MCF 10A (cell line): ENCODE measurements around the gene LRFN3. TPM values are rescaled to one million over a fixed set of nuclear protein-coding genes. Genes with fewer than 3 reads are reported as not detected.

Source experiments
- BruUV-seq: library from RNA; stranded (reverse); fragments of 400-500 nt; replicated peaks from 2 replicates; lab custom pipeline; 2021; lab: Mats Ljungman, UMichigan
- CTCF ChIA-PET: fragments of 300-600 bp; sonication (Branson Sonifier 250); formaldehyde crosslinking; extraction: SDS; loops from one replicate; lab custom pipeline; 2021; ENCODE audit warnings: antibody characterized with exemption, inconsistent platforms; lab: Yijun Ruan, JAX
- POLR2A ChIA-PET: fragments of 300-600, 350-650 bp; sonication (Branson Sonifier 250); formaldehyde crosslinking; extraction: SDS; loops from one replicate; lab custom pipeline; 2020; ENCODE audit warnings: antibody characterized with exemption, inconsistent platforms; lab: Yijun Ruan, JAX
- DNase-seq: peaks from one replicate; pipeline ENCODE4 v3.0.0-alpha.2; 2018; ENCODE audit not compliant: unreplicated experiment
- H3K27ac Mint-ChIP-seq: one replicate; pipeline ENCODE4 v1.8.0; 2022; ENCODE audit warnings: mild to moderate bottlenecking, low read depth, mixed read lengths; ENCODE audit not compliant: unreplicated experiment
- H3K27me3 Mint-ChIP-seq: one replicate; pipeline ENCODE4 v1.8.0; 2022; ENCODE audit warnings: mixed read lengths; ENCODE audit not compliant: insufficient read depth, unreplicated experiment
- H3K36me3 Mint-ChIP-seq: one replicate; pipeline ENCODE4 v1.8.0; 2022; ENCODE audit warnings: mild to moderate bottlenecking, moderate library complexity, mixed read lengths; ENCODE audit not compliant: insufficient read depth, unreplicated experiment
- H3K4me1 Mint-ChIP-seq: one replicate; pipeline ENCODE4 v1.8.0; 2022; ENCODE audit warnings: mixed read lengths; ENCODE audit not compliant: insufficient read depth, unreplicated experiment
- H3K4me3 Mint-ChIP-seq: one replicate; pipeline ENCODE4 v1.8.0; 2022; ENCODE audit warnings: mild to moderate bottlenecking, moderate library complexity, mixed read lengths; ENCODE audit not compliant: unreplicated experiment
- H3K9me3 Mint-ChIP-seq: one replicate; pipeline ENCODE4 v1.8.0; 2022; ENCODE audit warnings: mixed read lengths; ENCODE audit not compliant: unreplicated experiment
- CTCF ChIP-seq: fragments of 200-600 bp; IDR thresholded peaks from one replicate; pipeline ENCODE4 v1.8.0; 2022; ENCODE audit warnings: antibody characterized with exemption, mild to moderate bottlenecking; ENCODE audit not compliant: unreplicated experiment
- intact Hi-C: fragments of 100-400 bp; cut with micrococcal nuclease; formaldehyde crosslinking; loops from 2 replicates; pipeline ENCODE4 v1.14.1; 2022
- total RNA-seq: library from RNA; stranded (reverse); gene quantifications from 2 replicates; pipeline ENCODE4 v1.2.3, GENCODE V29; 2022

The LRFN3 gene
- total RNA-seq, 1 experiment from 2014 or later, result 7.4 TPM

- Mint-ChIP-seq H3K27me3 (no peaks in the 10 kb centered on the region), H3K4me1 (peaks cover 8% of the 10 kb centered on the region), H3K4me3 (no peak overlapping the region), H3K9me3 (no peaks in the 10 kb centered on the region), H3K27ac (no peak overlapping the region), H3K36me3 (peaks cover 8% of the 10 kb centered on the region)
- ChIA-PET POLR2A (no interaction called here), CTCF (no interaction called here)
- DNase-seq, result no peak
- intact Hi-C loops, result no loop called here
- BruUV-seq, result no TSS peak
- no peak for TF ChIP-seq CTCF
Measured at GRCh38 chr19:35944556-35944955, 8.4 kb downstream of the LRFN3 start.

DNA sequence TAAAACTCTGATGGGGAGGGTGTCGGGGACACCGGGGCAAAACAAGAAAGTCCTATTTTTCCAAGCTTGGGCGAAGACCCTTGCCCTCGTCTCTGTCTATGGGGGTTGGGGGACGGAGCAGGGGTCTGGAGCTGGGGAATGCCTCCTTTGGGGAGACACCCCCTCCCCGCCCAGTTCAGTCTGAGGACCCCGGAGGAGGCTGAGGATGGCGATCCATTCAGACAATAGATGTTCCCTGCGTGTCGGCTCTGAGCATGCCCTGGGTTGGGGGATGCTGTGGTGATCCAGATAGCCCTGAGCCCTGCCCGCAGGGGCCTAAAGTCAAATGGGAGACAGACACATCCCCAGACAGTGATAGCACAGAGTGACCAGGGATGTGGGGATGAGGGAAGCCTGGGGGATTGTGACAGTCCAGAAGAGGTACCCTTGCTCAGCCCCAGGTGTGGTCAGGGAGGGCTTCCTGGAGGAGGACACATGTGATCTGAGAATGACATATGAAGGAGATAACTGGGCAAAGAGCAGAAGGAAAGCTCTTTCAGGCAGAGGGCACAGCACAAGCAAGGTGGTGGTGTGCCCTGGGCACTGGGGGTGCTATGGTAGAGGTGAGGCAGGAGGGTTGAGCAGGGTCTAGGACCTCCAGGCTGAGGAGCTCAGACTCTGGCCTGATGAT, 9.1 kb downstream of the LRFN3 start:
- TF ChIP-seq CTCF, result no peak
- intact Hi-C loops, result no loop called here
- DNase-seq, result no peak
- ChIA-PET POLR2A (interaction anchor here (0.6 kb wide), 1 partner anchor 36 kb away, joined by 3 read pairs; no protein-coding TSS in a partner anchor), CTCF (interaction anchor here (0.9 kb wide), 1 partner anchor 14 kb away, joined by 4 read pairs; no protein-coding TSS in a partner anchor)
- Mint-ChIP-seq H3K27ac (no peak overlapping the region), H3K4me1 (peaks cover 8% of the 10 kb centered on the region), H3K36me3 (peaks cover 8% of the 10 kb centered on the region), H3K4me3 (no peak overlapping the region), H3K9me3 (no peaks in the 10 kb centered on the region), H3K27me3 (no peaks in the 10 kb centered on the region)
- BruUV-seq, result no TSS peak

DNA sequence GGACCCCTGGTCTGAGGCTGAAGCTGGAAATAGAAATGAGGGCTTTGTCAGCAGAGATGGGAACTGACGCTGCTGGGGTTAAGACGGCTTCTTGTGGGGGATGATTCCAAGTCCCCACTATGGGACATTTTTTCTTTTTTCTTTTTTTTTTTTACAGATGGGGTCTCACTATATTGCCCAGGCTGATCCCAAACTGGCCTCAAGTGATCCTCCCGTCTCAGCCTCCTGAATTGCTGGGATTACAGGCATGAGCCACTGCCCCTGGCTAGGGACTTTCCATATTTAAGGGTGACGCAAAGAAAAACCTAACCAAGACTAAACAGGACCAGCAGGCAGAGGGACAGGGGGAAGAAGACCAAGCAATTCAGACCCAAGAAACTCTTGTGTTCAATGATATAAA, 10.0 kb downstream of the LRFN3 start:
- CTCF ChIA-PET, result interaction anchor here (0.6 to 0.8 kb wide), 2 partner anchors 64 to 235 kb away, joined by 3 read pairs; no protein-coding TSS in a partner anchor
- no peaks in the 10 kb centered on the region for H3K27me3 Mint-ChIP-seq
- BruUV-seq, result no TSS peak
- H3K4me3 Mint-ChIP-seq, result no peak overlapping the region
- DNase-seq, result no peak
- intact Hi-C loops, result no loop called here
- POLR2A ChIA-PET, result no interaction called here
- no peaks in the 10 kb centered on the region for H3K9me3 Mint-ChIP-seq
- peaks cover 3% of the 10 kb centered on the region for H3K4me1 Mint-ChIP-seq
- peaks cover 8% of the 10 kb centered on the region for H3K36me3 Mint-ChIP-seq
- no peak for TF ChIP-seq CTCF
- no peak overlapping the region for H3K27ac Mint-ChIP-seq

DNA sequence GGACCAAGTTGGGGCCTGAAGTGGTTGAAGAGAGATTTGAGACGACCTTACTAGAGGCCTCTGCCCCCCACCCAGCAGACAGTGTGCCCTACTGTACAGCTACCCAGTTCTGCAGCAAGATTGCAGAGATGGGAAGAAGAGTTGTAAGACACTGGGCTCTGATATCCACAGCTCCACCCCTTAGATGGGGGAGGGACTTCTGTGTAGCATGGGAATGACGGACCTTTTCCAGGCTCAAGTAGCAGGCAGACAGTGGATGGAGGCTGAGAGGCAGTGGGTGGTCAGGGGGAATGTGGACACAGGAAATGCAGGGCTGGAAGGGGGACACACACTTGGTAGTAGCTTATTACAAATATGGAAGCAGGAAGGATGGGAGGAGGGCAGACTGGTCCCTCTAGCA, 13.0 kb downstream of the LRFN3 start:
- no peak for TF ChIP-seq CTCF
- no TSS peak for BruUV-seq
- Mint-ChIP-seq H3K4me1 (no peaks in the 10 kb centered on the region), H3K9me3 (no peaks in the 10 kb centered on the region), H3K27ac (no peak overlapping the region), H3K36me3 (no peaks in the 10 kb centered on the region), H3K4me3 (no peak overlapping the region), H3K27me3 (no peaks in the 10 kb centered on the region)
- ChIA-PET CTCF (interaction anchor here (0.6 to 1.6 kb wide), 3 partner anchors 9 to 110 kb away, joined by 3 to 4 read pairs (median 4); no protein-coding TSS in a partner anchor), POLR2A (interaction anchor here (1.0 kb wide), 1 partner anchor 18 kb away, joined by 6 read pairs; no protein-coding TSS in a partner anchor)
- intact Hi-C loops, result no loop called here
- DNase-seq, result no peak
